Measurements from ENCODE around the gene GRHPR.
"Not testable (repeated sequence)": the region's sequence is repeated elsewhere in the genome, so short reads cannot be mapped to it uniquely, and the experiment has no call there.

The GRHPR gene

GRCh38 chr9:37424204-37424685, 1.7 kb downstream of the GRHPR start:
- no peak for DNase-seq

- DNase-seq: no peak
Measured at GRCh38 chr9:37424686-37425297, 2.3 kb downstream of the GRHPR start.

- no peak for DNase-seq
Measured at GRCh38 chr9:37425298-37425752, 2.8 kb downstream of the GRHPR start.

- DNase-seq: not testable (repeated sequence)
Measured at GRCh38 chr9:37426431-37426830, 3.9 kb downstream of the GRHPR start.

GRCh38 chr9:37426846-37427245, 4.3 kb downstream of the GRHPR start:
- DNase-seq: no peak

GRCh38 chr9:37428345-37428744, 5.8 kb downstream of the GRHPR start:
- DNase-seq: no peak

GRCh38 chr9:37429441-37430285, 7.2 kb downstream of the GRHPR start:
- no peak for DNase-seq

GRCh38 chr9:37430841-37431597, 8.5 kb downstream of the GRHPR start:
- DNase-seq: no peak

GRCh38 chr9:37432020-37432419, 9.5 kb downstream of the GRHPR start:
- DNase-seq: no peak

- peak; percentile 5 for DNase-seq
Measured at GRCh38 chr9:37433867-37434371, 11.4 kb downstream of the GRHPR start.

GRCh38 chr9:37436540-37436939, 14.0 kb downstream of the GRHPR start:
- DNase-seq: no peak

GRCh38 chr9:37437010-37437409, 14.5 kb downstream of the GRHPR start:
- no peak for DNase-seq

GRCh38 chr9:37437621-37438020, 15.1 kb downstream of the GRHPR start:
- no peak for DNase-seq

- DNase-seq: no peak
Measured at GRCh38 chr9:37438359-37438758, 15.9 kb downstream of the GRHPR start.

- DNase-seq: no peak
Measured at GRCh38 chr9:37441776-37442370, 19.4 kb downstream of the GRHPR start.

- DNase-seq: no peak
Measured at GRCh38 chr9:37442556-37442955, 20.1 kb downstream of the GRHPR start.

GRCh38 chr9:37443566-37443965, 21.1 kb downstream of the GRHPR start:
- DNase-seq: no peak

GRCh38 chr9:37444890-37445289, 22.4 kb downstream of the GRHPR start:
- DNase-seq: no peak

GRCh38 chr9:37445832-37446231, 23.3 kb downstream of the GRHPR start:
- no peak for DNase-seq

- no peak for DNase-seq
Measured at GRCh38 chr9:37446401-37446800, 23.9 kb downstream of the GRHPR start.

GRCh38 chr9:37447111-37447510, 24.6 kb downstream of the GRHPR start:
- no peak for DNase-seq

GRCh38 chr9:37449862-37450632, 27.6 kb downstream of the GRHPR start:
- no peak for DNase-seq

Measured in NCI-H2227 treated with DMSO at 0.1 percent for 48 hours (cell line).